Measurements from ENCODE around the gene DNAJC11.
"Not testable (repeated sequence)": the region's sequence is repeated elsewhere in the genome, so short reads cannot be mapped to it uniquely, and the experiment has no call there.

Gene DNAJC11

GRCh38 chr1:6701437-6702153 lies at the start of gene DNAJC11:
DNAJC11 (minus strand) TSS chr1:6701816; CDS start chr1:6701800, 16 bp downstream.
- peak; percentile 95 for DNase-seq

- no peak for DNase-seq
Observed at GRCh38 chr1:6750490-6750889, 48.9 kb upstream of the DNAJC11 start.

- peak; percentile 38 for DNase-seq
Observed at GRCh38 chr1:6747674-6748073, 46.1 kb upstream of the DNAJC11 start.

DNA sequence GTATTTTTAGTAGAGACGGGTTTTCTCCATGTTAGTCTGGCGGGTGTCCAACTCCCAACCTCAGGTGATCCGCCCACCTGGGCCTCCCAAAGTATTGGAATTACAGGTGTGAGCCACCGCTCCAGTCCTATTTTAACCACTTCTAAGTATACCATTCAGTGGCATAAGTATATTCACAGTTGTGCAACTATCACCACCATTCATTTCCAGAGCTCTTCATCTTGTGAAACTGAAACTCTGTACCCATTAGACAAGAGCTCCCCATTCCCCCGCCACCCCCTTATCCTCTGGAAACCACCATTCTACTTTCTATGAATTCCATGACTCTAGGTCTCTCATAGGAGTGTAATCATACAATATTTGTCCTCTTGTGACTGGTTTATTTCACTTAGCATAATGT lies 43.5 kb upstream of the DNAJC11 start:
- peak; percentile 87 for DNase-seq

GRCh38 chr1:6743189-6744101 lies 41.8 kb upstream of the DNAJC11 start:
- peak; percentile 73 for DNase-seq

GRCh38 chr1:6742676-6743188 lies 41.1 kb upstream of the DNAJC11 start:
- peak; percentile 18 for DNase-seq

- DNase-seq: no peak
Observed at GRCh38 chr1:6738987-6739676, 37.5 kb upstream of the DNAJC11 start.

GRCh38 chr1:6732942-6733341 lies 31.3 kb upstream of the DNAJC11 start:
- DNase-seq: no peak

GRCh38 chr1:6731905-6732304 lies 30.3 kb upstream of the DNAJC11 start:
- no peak for DNase-seq

GRCh38 chr1:6730880-6731279 lies 29.3 kb upstream of the DNAJC11 start:
- no peak for DNase-seq

DNA sequence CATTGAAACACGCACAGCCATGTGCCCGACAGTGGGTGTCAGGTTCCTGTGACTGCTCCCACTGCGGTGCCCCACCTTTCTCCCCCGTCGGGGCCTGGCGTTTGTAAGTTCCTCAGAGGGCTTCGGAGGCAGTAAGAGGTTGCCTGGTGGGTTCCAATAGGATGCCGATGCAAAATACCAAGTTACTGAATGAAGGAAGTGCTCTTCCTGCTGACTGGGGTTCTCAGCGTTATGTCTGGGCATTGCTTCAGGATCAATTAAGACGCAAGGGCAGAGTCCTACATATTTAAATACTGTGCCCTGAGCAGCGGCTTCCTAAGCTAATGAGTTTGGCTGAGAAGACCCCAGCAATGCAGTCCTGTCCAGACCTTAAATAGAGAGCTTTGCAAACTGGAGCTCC lies 28.9 kb upstream of the DNAJC11 start:
- DNase-seq: no peak

DNA sequence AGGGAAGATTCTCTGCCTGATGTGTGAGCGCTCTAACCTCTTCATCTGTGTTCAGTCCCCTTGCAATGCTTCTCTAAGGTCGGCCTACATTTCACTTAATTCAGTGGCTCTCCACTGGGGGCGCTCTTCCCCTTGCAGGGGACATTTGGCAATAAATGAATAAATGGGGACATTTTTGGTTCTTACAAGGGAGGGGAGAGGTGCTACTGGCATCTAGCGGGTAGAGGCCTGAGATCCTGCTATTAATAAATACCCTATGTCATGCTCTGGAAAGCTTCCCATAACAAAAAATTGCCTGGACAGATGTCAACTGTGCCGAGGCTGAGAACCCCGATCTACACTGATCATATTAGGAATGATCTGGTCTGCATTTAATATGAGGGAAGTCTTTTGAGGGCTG lies 25.9 kb upstream of the DNAJC11 start:
- DNase-seq: peak; percentile 82

DNA sequence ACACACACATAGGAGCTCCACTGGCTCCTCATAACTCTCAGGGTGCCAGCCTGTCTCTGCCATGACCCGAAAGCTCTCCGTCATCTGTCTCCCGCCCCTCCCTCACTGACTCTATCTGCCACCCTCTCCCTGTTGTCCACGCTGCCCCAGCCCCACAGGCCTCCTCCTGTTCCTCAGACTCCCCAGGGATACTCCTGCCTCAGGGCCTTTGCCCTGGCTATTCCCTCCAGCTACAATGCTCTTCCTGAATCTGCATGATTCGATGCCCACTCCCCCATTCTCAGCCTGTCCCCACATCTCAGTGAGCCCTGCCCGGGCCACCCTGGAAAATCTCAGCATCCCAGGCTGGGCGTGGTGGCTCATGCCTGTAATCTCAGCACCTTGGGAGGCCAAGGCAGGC lies 24.6 kb upstream of the DNAJC11 start:
- no peak for DNase-seq

DNA sequence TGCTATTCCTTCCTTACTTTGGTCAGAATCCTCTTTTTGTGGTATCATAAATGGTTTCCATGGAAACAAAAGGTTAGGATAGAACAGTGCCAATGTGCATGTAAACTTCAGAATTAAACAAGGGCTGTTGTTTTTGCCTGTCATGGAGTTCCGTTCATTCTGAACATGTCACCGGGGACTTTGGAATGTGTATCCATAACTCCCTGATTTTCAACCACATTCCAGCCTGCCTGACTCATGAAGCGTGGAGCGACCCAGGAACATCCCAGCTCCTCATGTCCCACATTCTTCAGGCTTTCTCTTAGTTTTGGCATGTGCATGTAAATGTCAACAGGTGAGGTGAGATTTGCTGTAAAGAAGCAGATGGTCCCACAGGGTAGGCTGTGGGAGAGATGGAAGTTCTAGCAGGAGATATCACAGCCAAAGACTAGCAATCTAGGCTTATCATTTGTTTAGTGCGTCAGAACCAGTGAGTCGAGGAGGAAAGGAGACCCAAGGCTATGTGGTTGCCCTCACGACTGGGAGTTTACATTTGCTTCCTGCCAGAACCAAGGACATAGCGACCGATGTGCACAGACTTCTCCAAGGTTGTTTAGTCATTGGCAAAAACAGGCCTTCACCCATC lies 23.0 kb upstream of the DNAJC11 start:
- DNase-seq: no peak

GRCh38 chr1:6723621-6724428 lies 22.2 kb upstream of the DNAJC11 start:
- no peak for DNase-seq

GRCh38 chr1:6711174-6711573 lies 9.6 kb upstream of the DNAJC11 start:
- no peak for DNase-seq

DNA sequence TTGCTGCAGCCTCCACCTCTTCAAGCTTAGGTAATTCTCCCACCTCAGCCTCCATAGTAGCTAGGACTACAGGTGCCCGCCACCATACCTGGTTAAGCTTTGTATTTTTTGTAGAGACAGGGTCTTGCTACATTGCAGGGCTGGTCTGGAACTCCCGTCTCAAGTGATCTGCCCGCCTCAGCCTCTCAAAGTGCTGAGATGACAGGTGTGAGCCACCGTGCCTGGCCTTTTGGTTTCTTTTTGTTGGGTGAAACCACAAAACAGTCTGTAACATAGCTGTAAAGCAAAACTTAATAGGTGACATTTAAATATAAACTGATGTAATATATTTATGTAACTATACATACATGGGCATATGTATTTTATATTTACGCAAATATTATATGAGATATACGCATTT lies 3.1 kb upstream of the DNAJC11 start:
- DNase-seq: no peak

DNA sequence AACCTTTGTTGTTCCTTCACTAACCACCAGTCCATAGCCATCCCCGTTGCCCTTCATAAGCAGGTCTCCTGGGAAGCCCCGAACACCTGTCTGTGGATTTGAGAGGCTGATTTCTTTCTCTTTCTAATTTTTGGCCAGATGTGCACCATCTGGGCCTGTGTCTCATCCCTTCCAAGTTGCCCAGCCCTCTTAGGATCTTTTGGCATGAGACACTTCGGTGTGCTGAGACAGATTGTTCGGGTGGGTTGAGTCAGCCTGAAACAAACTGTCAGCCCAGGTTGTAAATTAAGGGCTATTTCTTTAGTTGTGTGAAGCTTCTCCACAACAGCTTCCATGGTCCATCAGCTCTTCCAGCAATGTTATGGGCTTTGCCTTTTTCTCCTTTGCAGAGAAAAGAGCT lies 1.4 kb upstream of the DNAJC11 start:
- no peak for DNase-seq

GRCh38 chr1:6700853-6701436 lies 671 bp downstream of the DNAJC11 start:
- DNase-seq: peak; percentile 16

DNA sequence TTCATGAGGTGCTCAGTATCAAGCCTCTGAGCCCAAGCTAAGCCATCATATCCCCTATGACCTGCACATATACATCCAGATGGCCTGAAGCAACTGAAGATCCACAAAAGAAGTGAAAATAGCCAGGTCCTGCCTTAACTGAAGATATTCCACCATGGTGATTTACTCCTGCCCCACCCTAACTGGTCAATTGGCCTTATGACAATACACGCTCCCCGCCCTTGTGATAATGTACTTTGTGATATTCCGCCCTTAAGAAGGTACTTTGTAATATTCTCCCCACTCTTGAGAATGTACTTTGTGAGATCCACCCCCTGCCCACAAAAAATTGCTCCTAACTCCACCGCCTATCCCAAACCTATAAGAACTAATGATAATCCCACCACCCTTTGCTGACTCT lies 1.7 kb downstream of the DNAJC11 start:
- DNase-seq: not testable (repeated sequence)

DNA sequence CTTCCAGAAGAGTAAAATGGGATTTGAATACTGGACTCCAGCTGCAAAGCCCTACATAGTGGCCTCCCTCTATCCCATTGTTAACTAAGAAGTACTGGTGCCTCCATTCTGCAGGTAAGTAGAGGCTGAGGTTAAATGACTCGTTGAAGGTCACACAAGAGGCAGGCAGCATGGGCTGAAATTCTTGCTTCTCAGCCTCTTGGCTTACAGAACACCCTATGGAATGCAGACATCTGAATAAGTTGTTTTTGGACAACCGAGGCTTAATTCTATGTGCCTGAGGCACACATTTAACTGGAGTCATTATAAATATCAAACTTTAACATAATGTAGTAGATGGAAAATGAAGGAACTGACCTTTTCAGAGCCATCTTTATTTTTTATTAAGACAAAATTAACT lies 5.7 kb downstream of the DNAJC11 start:
- DNase-seq: no peak
